ENCODE data around the gene MGAT5.

The MGAT5 gene

DNA sequence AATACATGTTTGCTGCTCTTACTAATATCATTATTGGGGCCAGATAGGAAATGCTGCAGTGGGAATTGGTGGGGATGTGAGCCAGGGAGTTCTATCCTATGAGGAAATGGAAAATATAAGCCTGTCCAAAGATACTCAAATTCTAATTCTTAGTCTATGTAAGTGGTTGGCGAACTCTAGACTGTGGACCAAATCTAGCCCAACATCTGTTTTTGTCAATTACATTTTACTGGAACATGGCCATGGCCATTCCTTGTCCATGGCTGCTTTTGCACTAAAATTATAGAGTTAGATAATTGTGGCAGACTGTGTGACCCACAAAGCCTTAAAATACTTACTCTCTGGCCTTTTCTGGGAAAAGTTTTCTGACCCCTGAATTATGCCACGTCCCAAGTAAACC is 113.3 kb downstream of the MGAT5 start:
- no peak for DNase-seq (ENCODE audit: low spot score)

DNA sequence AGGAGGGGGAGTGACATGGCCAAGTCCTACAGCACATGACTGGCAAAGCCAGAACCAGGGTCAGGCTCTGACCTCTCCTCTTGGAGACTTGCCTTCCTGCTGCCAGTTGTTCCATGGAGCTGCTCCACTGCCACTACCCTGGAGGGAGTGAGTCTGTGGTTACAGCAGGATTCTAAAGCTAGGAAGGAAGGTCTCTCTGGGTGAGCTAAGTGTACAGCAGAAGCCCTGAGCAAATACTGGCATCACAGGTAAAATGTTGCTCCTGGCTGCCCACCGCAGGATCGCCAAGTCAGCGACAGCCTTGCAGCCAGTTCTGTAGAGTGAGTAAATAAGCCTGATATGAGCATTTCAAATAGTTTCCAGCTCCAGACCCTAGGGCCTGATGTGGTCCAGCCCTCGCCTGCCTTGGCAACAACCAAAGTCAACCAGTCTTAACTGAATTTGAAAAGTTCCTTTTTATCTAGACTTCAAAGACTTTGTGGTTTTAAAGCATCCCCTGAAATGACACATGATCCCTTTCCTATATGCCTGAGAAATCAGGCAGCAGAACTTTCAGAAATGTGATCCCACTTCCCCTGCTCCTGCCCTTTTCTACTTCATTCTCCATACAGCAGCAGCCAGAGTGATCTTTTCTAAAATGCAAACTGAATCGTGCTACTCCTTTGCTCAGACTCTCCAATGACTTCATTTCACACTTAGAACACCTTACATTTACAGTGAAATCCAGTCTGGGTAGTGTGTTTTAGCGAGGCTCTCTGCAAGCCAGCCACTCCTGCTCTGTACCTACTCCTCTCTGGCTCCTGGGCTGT is 114.3 kb downstream of the MGAT5 start:
- no peak for DNase-seq (ENCODE audit: low spot score)

DNA sequence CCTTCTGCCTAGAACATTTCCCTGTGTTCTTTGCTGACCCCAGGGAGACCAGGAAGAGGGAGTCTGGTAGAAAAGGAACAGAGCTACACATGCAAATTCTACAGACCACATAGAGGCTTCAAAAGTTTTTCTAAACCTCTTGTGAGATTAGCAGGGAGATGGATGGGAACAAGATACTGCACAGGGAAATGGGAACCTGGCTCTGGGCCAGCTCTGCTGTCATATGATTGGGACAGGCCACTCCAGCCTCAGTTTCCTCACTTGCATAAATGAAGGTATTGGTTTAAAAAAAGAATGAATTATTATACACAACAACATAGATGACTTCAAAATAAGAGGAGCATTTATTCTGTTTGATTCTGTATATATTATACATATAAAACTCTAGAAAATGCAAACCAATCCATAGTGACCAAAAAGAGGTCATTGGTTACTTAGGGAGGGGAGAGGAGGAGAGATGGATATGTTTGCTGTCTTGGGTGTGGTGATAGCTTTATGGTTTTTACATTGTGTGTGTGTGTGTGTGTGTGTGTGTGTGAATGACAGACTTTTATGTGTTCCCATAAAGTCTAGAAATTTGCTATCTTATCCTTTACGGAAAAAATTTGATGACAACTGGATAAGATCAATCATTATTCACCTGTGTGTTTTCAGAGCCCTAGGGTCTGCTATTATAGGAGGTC is 115.5 kb downstream of the MGAT5 start:
- no peak for DNase-seq (ENCODE audit: low spot score)

DNA sequence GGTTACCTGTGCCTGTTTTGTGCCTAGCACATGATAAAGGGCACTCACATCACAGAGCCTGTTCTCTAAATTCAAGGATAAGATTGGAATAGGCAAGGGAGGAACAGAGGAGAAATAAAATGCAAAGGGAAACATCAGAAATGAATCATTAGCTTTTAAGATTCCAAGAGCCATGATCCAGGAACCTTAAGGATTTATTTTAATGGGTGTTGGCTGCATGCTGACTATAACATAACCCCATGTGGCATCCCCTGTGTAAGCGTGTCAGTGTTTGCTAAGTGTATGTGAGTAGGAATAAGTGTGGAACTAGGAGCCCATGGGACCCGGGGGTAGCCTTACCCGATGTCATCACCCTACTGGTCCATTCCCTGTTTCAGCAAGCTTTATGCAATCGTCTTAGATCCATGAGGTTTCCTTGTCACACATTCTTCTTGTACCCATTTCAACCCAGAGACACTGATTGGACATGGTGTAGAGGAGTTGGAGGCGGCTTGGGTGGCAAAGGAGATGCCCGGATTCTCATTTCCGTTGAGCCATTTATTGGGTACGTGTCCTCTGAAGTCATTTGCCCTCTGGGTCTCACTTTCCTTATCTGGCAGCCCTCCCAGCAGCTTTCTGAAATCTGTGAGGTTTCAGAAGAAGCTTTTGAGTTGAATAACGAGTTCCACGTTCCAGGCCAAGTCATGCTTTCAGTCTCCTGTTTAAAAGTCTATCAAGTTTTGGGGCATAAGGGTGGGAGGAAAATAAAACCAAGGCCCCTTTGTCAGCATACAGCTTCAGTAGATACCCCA is 117.0 kb downstream of the MGAT5 start:
- DNase-seq (ENCODE audit: low spot score): no peak

DNA sequence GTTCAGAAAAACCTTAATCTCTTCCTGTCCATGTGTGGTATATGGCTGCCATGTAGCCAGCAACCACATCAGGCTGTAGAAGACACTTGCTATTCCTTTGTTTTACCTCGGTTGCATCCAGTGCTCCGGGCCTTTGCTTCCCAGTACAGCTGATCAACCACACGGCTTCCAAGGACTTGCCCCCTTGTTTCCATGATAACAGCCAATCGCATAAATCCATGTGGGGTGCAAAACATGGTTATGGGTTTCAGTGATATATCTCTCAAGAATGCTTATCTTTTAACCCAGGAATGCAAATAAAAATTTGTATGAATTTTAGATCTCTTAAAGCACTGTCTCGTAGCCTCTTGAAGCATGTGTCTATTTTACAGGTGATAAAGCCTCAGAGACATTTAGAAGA is 118.3 kb downstream of the MGAT5 start:
- no peak for DNase-seq (ENCODE audit: low spot score)

DNA sequence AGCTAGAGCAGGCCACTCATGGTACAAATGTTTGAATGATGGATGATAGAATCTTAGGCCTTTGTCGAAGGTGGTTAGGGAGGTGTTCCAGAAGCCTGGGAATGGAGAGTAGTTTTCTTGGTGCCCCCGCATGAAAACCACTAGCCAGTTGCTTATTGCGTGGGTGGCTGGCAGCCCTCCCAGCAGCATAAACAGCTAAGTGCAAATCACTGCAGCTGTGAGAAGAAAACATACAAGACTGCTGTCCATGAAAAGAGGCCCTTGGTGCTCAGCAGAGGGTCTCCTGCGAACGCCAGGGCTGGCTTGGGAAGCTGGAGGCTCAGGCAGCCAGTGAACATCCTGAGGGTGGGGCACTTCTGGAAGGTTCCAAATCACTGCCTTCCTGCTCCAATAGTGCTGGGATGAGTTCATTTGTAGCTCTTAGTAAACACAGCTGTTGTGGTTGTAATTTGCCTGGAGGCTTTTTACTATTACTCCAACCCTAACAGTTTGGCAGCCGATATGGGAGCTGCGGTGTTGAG is 118.8 kb downstream of the MGAT5 start:
- DNase-seq (ENCODE audit: low spot score): no peak

DNA sequence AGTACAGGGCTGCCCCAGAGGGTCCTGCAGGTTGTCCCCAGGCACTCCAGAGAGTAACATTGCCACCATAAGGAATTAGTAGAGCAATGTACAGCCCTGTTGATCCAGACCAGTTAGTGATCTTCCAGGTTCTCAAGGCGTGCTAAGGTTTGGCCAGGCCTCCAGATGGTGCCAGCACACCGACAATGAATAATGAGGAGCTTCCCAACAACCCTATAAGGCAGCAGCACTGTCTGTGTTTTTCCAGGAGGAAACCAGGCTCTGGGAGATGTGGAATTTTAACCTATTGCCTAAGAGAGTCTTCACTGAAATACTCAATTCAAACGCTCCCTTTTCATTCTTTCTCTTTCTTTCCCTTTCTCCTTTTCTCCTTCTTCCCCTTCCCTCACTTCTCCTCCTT is 122.1 kb downstream of the MGAT5 start:
- no peak for DNase-seq (ENCODE audit: low spot score)

DNA sequence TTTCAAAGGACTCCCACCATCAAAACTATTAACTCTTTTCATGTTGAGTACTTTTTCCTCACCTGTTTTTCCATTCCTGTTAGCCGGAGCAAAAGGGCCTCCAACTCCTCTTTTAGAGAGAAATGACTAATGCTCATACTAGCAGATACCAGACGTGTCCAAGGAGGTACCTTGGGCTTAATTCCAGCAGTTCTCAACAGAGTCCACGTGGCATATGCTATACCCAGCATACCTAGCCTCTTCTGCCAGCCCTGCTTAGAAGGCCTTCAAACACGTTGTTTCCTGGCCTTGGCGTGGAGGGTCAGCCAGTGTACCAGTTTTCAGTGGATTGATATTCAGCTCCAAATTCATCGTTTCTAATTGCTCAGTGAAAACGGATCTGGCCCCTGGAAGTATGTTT is 123.9 kb downstream of the MGAT5 start:
- no peak for DNase-seq (ENCODE audit: low spot score)

DNA sequence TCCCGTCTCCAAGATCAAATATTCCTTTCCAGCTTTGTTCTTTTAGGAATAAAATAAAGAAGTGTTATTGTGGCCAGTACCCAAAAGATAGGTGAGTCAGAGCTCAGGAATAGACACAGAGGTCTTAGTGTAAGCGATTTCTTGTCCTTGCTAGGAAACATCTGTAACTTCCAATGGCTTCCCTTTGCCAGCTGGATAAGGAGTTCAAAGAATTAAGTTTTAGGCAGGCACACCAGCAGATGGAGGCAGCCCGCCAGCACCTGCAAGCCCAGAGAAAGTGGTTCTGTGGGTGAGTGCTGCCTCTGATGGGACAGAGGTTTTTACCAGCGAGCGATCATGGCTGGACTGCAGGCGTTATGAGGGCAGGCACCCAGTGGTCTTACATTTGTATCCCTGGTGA is 125.4 kb downstream of the MGAT5 start:
- no peak for DNase-seq (ENCODE audit: low spot score)

DNA sequence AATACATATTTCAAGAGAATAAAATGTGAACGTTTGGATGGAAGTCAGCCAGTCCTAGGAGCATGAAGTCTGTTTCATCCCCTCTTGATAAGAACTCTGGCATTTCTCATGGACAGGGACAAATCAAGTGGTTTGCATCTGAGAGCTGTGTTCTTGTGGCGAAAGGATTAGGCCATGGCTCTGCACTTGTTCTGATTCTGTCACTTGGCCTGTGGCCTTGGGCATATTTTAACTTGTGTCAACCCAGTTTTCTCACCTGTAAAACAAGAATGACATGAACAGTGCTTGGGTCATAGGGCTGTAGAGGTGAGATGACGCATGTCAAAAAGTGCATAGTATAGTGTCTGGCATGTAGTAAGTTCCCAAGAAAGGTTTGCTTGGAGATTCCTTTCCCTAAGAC is 125.8 kb downstream of the MGAT5 start:
- no peak for DNase-seq (ENCODE audit: low spot score)

DNA sequence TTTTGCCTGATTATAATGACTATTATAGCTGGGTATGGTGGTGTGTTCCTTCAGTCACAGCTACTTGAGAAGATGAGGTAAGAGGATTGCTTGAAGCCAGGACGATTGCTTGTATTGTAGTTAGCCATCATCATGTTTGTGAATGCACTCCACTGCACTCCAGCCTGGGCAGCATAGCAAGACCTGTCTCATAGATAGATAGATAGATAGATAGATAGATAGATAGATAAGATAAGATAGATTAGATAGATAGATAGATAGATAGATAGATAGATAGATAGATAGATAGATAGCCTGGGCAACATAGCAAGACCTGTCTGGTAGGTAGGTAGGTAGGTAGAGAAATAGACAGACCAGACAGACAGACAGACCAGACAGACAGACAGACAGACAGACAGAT is 127.3 kb downstream of the MGAT5 start:
- no peak for DNase-seq (ENCODE audit: low spot score)

DNA sequence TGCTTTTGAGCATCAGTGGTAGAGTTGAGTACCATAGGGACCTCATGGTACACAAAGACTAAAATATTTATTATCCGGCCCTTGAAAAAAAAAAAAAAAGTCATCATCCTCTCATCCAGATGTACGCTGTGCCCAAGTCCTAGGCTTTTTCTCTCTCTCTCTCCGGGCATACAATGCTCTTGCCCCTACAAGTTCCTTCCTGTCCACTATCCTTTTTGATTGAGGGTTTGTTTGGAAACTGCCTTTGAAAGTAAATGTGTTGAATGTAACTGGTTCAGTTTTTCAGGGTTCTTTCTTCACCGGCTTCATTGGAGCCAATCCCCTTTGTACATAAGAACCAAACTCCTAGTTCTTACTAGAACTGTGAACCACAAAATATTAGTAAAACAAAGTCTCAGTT is 130.3 kb downstream of the MGAT5 start:
- no peak for DNase-seq (ENCODE audit: low spot score)

DNA sequence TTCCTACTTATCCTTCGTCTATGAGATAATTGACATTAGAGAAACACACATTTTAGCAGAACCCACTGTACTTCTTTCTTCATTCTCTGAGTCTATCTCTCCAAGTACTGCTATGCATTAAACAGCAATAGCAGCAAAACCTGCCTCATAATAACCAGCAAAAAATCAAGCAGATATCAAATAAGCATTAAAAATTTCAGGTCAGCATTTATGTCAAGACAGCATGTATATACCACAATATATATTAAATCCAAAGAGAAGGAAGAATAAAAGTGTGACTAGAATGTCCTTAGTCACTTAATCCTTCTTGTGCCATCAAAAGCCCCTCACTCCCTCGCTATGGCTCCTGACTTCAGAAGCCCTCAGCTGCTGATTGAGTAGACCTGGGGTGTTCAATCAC is 131.3 kb downstream of the MGAT5 start:
- no peak for DNase-seq (ENCODE audit: low spot score)

DNA sequence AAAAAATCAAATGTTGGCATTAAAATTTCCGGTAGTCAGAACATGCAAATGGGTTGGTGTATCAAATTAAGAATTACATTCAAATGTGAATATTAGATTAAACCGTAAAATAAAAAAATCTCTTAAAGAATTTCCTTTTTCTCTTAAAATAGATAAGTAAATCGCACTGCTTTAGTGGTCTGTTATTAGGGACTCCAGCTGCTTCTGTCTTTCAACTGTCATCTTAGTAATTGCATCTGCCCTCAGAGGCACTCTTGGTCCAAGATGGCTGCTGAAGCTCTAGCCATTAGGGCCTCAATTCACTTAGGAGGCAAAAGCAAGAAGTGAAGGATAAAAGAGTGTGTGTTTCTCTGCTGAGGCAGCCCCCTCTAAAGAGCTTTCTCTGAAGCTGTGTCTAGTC is 132.4 kb downstream of the MGAT5 start:
- no peak for DNase-seq (ENCODE audit: low spot score)

DNA sequence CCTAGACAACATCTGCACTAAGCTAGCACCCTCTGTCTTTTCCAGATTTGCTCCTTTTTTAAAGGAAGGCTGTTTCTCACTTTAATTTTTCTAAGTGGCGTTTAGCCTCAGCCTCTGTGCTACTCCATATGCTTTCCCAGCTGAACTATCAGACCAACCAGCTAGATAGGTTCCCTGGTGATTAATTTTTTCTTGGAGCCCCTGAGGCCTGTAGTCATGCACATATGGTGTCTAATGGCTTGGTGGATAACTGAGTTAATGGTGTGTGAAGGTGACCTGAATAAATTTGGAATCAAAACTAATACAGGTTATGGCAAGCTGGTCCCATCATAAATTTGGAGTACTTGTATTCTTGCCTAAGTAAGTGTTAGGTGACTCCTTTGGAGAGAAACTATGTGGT is 135.5 kb downstream of the MGAT5 start:
- no peak for DNase-seq (ENCODE audit: low spot score)

DNA sequence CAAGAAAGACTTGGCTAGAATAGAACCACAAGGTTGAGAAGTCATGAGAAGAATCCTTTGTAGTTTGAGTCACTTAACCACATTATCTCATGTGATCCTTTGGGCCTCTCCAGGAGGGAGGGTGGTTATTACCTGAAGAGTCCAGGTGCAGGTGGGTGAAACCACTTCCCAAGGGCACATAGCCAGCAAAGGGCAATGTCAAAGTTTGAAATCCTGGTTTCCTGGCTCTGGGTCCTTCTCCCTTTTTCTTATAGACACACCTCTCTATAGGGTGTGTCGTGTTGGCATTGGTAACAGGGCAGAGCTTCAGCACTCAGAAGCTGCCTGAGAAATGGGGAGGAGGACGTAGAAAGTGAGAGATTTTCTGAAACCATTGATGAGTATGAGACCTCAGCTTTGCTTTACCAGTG is 137.9 kb downstream of the MGAT5 start:
- no peak for DNase-seq (ENCODE audit: low spot score)

DNA sequence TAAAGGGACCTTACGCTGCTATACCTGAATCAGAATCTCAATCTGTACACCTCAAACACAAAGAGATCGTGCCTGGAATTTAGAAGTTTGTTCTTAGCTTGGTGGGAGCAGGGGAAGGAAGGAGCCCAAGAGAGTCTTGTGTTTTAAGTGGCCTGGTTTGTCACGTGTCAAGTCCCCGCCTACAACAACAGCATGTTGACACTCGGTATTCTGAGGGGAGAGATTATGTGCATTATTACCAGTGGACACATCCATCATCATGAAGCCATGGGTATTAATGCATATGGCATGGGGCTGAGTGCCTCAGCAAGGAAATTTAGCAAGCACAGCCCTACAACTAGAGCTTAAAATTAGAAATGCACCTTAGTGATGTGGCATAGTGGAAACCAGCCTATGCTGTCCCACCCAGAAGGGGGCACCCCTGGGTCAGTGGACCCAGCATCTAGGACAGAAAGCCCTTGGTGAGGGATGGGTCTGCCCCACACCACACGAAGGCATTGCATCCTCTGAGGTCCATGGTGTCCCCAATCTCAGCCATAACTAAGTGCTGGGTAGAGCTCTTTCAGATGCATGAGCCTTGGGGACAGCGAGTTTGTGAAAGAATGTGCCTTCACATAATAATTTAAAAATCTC is 138.7 kb downstream of the MGAT5 start:
- no peak for DNase-seq (ENCODE audit: low spot score)

DNA sequence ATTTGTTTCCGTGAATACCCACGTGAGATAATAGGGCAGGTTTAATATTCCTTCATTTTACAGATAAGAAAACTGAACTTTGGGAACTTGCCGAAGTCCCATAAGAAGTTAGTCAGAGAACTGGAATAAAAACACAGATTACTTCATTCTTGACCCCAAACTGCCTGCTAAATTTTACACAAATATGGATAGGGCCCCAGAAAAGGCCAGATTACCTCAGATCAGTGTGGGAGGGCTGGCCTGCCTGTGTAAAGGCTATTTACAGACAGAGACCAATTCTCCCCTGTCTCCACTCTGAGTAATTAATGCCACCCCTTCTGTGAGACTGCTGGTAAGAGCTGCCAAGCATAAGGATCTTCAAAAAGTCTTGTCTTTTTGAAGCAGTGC is 139.2 kb downstream of the MGAT5 start:
- DNase-seq (ENCODE audit: low spot score): no peak

DNA sequence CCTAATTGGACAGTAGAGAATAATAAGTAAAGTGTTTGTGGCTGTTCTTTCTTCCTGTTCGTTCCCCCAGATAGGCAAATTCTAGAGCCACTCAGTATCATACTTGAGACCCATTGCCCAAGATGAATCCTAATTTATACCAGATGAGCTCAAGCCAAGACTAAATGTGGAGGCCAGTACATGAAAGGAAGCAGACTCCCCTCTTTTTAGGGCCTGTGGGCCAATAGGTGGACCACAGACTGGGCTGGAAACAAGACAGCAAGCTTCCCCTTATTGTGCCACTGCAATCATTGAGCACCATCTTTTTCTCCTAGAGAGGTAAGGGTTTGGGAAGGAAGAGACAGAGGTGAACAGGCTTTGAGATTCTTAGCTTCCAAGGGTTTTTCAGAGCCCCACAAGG is 141.9 kb downstream of the MGAT5 start:
- no peak for DNase-seq (ENCODE audit: low spot score)

DNA sequence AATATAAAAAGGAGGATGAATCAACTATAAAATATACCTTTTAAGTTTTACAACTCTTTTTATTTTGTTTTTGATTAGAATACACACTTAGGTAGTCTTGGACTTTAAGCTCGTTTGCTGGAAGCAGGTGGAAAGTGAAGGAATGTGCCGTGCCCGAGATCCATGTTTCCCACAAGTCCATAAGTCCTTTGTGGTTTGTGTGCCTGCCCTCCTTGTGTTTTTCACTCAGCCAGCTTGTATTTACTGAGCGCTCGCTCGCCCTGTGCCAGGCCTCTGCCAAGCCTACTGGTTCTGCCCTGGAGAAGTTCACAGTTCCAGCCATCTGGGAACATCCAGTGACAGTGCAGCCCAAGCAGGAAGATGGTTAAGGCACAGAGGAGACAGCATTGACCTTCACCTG is 142.6 kb downstream of the MGAT5 start:
- no peak for DNase-seq (ENCODE audit: low spot score)

DNA sequence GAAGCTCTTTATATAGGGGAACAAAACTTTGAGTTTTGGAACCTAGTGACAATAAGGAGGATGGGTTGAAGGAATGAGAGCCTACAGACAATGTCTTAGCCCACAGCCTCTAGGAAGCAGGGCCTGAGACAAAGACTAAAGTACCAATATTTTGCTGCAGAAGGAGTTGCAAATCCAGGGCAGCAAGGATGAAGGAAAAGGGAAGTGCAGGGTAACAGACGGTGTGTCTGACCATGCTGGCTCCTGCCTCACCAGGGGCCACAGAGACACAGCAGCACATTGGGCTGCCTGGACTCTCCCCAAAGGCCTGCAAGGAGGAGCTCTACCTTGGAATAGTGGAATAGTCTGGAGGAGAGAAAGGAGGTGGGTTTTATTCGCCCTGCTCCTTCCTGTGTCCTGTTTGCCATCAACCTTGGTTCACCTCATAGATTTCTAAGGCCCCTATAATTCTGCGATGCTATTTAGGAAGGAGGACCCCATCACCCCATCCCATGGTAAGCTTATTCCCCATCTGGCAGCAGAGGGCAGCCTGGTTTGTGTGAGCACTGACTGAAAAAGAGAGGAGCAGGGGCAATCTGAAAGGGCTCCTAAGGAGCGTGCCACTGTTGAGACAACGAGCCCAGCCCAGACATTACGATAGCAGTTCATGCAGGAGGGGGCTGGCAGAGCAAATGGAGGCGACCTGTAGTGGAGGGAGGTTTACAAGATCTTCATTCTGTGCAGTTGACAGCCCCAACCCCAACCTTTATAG is 143.4 kb downstream of the MGAT5 start:
- DNase-seq (ENCODE audit: low spot score): no peak

DNA sequence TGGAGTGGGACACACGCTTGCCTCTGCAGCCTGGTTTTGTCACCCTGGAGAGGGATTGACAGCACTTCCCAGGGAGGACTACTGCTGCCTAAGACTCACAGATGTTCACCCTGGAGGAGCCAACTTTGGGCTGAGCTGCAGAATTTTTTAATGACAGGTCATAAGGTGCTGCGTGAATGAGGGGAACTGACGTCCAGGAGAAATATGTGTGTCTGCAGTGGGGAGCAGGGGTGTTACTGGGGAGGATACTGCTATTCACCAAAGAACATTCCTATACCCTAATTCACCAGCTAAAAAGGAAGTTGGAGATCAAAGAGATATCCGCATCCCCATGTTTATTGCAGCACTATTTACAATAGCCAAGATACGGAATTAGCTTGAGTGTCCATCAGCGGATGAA is 144.4 kb downstream of the MGAT5 start:
- DNase-seq (ENCODE audit: low spot score): no peak
